ENCODE measurements around the gene RAB18. TPM values are rescaled to one million over a fixed set of nuclear protein-coding genes. Genes with fewer than 3 reads are reported as not detected.

The RAB18 gene
- total and polyA plus RNA-seq, 2 of the 8 experiments (the other 6 are each of a cell fraction or from before 2014, with no cell fraction given): 14.7 to 69.7 TPM

- 82% methylated on average over 1 of the region's 1 CpG; no CpG with 5 or more reads in 1 of the 2 experiments for WGBS, 2 experiments (ENCODE audit: extremely low coverage in 1 of 2, insufficient coverage in 1 of 2, insufficient read length in 1 of 2, insufficient replicate concordance in 2 of 2, low coverage in 1 of 2, low lambda C conversion rate in 2 of 2, missing lambda C conversion rate in 1 of 2)
- CTCF ChIA-PET (ENCODE audit: partially characterized antibody): interaction anchor here (1.0 to 1.1 kb wide), 2 partner anchors 11 to 23 kb away, joined by 4 read pairs; no protein-coding TSS in a partner anchor
Measured at GRCh38 chr10:27481486-27481885, 22.6 kb upstream of the RAB18 start.

More at GRCh38 chr10:27481486-27481885, 22.6 kb upstream of the RAB18 start:
- no peak overlapping the region for H2BK5ac ChIP-seq (ENCODE audit: low read depth, low read length)
- H3K23me2 ChIP-seq (ENCODE audit: low read depth, low read length): no peaks in the 10 kb centered on the region
- no peak overlapping the region for H4K91ac ChIP-seq (replicated peaks; ENCODE audit: insufficient read length, low read length)
- H4K5ac ChIP-seq (ENCODE audit: insufficient read length, low read depth, low read length): no peak overlapping the region
- no peaks in the 10 kb centered on the region for H3K36me3 ChIP-seq (ENCODE audit: control insufficient read depth in 2 of 4, insufficient read depth in 4 of 4, low read length in 3 of 4)
- FAIRE-seq (no peak), DNase-seq (ENCODE audit: low read depth in 1 of 2, low spot score in 2 of 2) (no peak)
- H3K4me2 ChIP-seq (ENCODE audit: insufficient read depth in 1 of 2, low read depth in 2 of 2, low read length in 2 of 2): no peak overlapping the region
- no peak overlapping the region for H2BK120ac ChIP-seq (replicated peaks; ENCODE audit: low read depth, low read length)
- H4K20me1 ChIP-seq (replicated peaks in 1 of 2; ENCODE audit: control insufficient read depth in 1 of 2, insufficient read depth in 2 of 2, low read length in 2 of 2): no peaks in the 10 kb centered on the region
- H3K79me2 ChIP-seq (ENCODE audit: control insufficient read depth in 1 of 2, insufficient read depth in 2 of 2, low read length in 2 of 2): no peaks in the 10 kb centered on the region
- no peak overlapping the region for H3K27ac ChIP-seq (ENCODE audit: low read depth, low read length)
- no peak overlapping the region for H3K18ac ChIP-seq (ENCODE audit: extremely low read depth, low read length)
- H3K4ac ChIP-seq (replicated peaks; ENCODE audit: insufficient read length, low read depth, low read length): no peak overlapping the region
- no peak overlapping the region for H2AK5ac ChIP-seq (ENCODE audit: low read depth, low read length)
- H3K9me3 ChIP-seq (ENCODE audit: insufficient read depth in 2 of 2, low read depth in 1 of 2, low read length in 1 of 2): no peaks in the 10 kb centered on the region; a peak in 1 of 4 replicates
- H3K4me1 ChIP-seq (replicated peaks in 1 of 4; ENCODE audit: control insufficient read depth in 3 of 4, insufficient read depth in 4 of 4, low read length in 3 of 4): no peaks in the 10 kb centered on the region
- H3K27me3 ChIP-seq (replicated peaks in 1 of 4; ENCODE audit: control insufficient read depth in 3 of 4, extremely low read depth in 1 of 4, insufficient read depth in 3 of 4, low read length in 3 of 4): no peaks in the 10 kb centered on the region
- H3K56ac ChIP-seq (replicated peaks; ENCODE audit: insufficient read length, low read depth, low read length): no peak overlapping the region
- H3K79me1 ChIP-seq (ENCODE audit: low read depth, low read length): no peaks in the 10 kb centered on the region
- no peak overlapping the region for H2AFZ ChIP-seq (ENCODE audit: low read length)
- H2BK15ac ChIP-seq (ENCODE audit: low read length): no peak overlapping the region
- no peak overlapping the region for H3K4me3 ChIP-seq (ENCODE audit: extremely low read depth in 1 of 4, insufficient read depth in 2 of 4, low read depth in 3 of 4, low read length in 4 of 4)
- no peak overlapping the region for H2BK20ac ChIP-seq (ENCODE audit: low read length)
- no peak overlapping the region for H4K8ac ChIP-seq (ENCODE audit: extremely low read depth, insufficient read depth, low read length)
- H3K23ac ChIP-seq (ENCODE audit: insufficient read length): no peak overlapping the region
- H3K9ac ChIP-seq (replicated peaks in 1 of 4; ENCODE audit: extremely low read depth in 1 of 4, low read depth in 3 of 4, low read length in 3 of 4): no peak overlapping the region
- H2BK12ac ChIP-seq (ENCODE audit: low read depth, low read length): no peak overlapping the region
- TF ChIP-seq CBX5 (IDR thresholded peaks at IDR 0.05; ENCODE audit: low read depth, low read length) (no peak), NRF1 (IDR thresholded peaks at IDR 0.05; ENCODE audit: low read depth, low read length) (no peak), SP2 (IDR thresholded peaks at IDR 0.05; ENCODE audit: low read length) (no peak), EP300 (IDR thresholded peaks at IDR 0.05; ENCODE audit: borderline replicate concordance in 1 of 2, low read depth in 2 of 2, low read length in 2 of 2) (no peak), BCL11A (IDR thresholded peaks at IDR 0.05; ENCODE audit: low read depth in 2 of 2, low read length in 2 of 2) (no peak), GTF2F1 (IDR thresholded peaks at IDR 0.05; ENCODE audit: borderline replicate concordance, low read depth, low read length) (no peak), KDM5A (IDR thresholded peaks at IDR 0.05; ENCODE audit: low read length) (no peak), POLR2A (IDR thresholded peaks at IDR 0.05; ENCODE audit: control extremely low read depth in 1 of 2, low read depth in 2 of 2, low read length in 2 of 2) (no peak), E2F6 (IDR thresholded peaks at IDR 0.05) (no peak), EZH2 (IDR thresholded peaks at IDR 0.05; ENCODE audit: low read depth, low read length, severe bottlenecking) (no peak), HDAC6 (IDR thresholded peaks at IDR 0.05; ENCODE audit: low read depth, low read length) (no peak), SUZ12 (IDR thresholded peaks at IDR 0.05; ENCODE audit: low read length) (no peak), RAD21 (IDR thresholded peaks at IDR 0.05 in 1 of 2, conservative IDR thresholded peaks at IDR 0.05 in 1 of 2; ENCODE audit: low read depth in 2 of 2, low read length in 2 of 2) (no peak)
- no peak overlapping the region for H3K14ac ChIP-seq (ENCODE audit: insufficient read length)
- POLR2A ChIA-PET (ENCODE audit: partially characterized antibody): no interaction called here
